ENCODE data around the gene GPR107. TPM values are rescaled to one million over a fixed set of nuclear protein-coding genes. Genes with fewer than 3 reads are reported as not detected.

GPR107 gene
- total RNA-seq, 6 donors from 2014 or later: 26.5 to 44.4 (median 35.3) TPM

DNA sequence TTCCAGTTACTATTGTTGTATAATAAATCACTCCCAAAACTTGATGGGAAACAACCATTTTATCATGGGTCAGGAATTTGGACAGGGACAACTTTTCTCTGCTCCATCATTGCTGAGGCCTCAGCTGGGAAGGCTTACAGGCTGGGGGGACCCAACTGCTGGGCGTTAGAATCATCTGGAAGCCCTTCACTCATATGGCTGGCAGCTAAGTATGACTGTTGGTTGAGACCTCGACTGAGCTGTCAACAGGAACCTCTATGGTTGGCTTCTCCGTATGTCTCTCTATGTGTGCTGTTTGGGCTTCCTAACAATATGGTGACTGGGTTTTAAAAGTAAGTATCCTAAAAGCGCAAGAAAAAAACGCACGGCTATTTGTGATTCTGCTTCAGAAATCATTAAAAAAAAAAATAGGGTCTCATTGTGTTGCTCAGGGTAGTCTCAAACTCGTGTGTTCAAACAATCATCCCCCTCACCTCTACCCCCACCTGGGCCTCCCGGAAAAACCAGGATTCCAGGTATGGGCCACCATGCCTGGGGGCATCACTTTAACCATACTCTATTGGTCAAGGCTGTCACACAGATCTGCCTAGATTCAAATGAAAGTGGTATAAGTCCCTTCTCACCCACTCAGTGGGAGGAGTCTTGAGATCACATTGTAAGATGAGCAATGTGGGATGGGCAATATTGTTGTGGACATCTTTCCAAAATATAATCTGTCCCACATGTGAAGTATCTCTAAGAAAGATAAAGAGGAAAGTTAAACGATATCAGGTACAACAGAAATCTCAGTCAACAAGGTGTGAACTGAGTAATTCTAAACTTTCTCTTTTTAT is 26.0 kb upstream of the GPR107 start:
- TF ChIP-seq, protein P1, sequence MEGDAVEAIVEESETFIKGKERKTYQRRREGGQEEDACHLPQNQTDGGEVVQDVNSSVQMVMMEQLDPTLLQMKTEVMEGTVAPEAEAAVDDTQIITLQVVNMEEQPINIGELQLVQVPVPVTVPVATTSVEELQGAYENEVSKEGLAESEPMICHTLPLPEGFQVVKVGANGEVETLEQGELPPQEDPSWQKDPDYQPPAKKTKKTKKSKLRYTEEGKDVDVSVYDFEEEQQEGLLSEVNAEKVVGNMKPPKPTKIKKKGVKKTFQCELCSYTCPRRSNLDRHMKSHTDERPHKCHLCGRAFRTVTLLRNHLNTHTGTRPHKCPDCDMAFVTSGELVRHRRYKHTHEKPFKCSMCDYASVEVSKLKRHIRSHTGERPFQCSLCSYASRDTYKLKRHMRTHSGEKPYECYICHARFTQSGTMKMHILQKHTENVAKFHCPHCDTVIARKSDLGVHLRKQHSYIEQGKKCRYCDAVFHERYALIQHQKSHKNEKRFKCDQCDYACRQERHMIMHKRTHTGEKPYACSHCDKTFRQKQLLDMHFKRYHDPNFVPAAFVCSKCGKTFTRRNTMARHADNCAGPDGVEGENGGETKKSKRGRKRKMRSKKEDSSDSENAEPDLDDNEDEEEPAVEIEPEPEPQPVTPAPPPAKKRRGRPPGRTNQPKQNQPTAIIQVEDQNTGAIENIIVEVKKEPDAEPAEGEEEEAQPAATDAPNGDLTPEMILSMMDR (IDR thresholded peaks at IDR 0.05): no peak
- TF ChIP-seq EP300 (IDR thresholded peaks at IDR 0.05) (no peak), POLR2A (IDR thresholded peaks at IDR 0.05) (no peak), POLR2AphosphoS5 (IDR thresholded peaks at IDR 0.05) (no peak)
- peaks cover 9 to 55% (median 42%) of the 10 kb centered on the region in 4 donors for H3K4me1 ChIP-seq
- 84 to 88% methylated on average over 9 of the region's 9 CpGs for WGBS, 2 donors
- no peak for DNase-seq
- H3K9me3 ChIP-seq: no peaks in the 10 kb centered on the region
- H3K36me3 ChIP-seq: no peaks in the 10 kb centered on the region
- no peak overlapping the region for H3K4me3 ChIP-seq
- no peak overlapping the region for H3K27ac ChIP-seq
- H3K27me3 ChIP-seq: no peaks in the 10 kb centered on the region
- no peak for ATAC-seq (ENCODE audit: low FRiP score in 2 of 2)

DNA sequence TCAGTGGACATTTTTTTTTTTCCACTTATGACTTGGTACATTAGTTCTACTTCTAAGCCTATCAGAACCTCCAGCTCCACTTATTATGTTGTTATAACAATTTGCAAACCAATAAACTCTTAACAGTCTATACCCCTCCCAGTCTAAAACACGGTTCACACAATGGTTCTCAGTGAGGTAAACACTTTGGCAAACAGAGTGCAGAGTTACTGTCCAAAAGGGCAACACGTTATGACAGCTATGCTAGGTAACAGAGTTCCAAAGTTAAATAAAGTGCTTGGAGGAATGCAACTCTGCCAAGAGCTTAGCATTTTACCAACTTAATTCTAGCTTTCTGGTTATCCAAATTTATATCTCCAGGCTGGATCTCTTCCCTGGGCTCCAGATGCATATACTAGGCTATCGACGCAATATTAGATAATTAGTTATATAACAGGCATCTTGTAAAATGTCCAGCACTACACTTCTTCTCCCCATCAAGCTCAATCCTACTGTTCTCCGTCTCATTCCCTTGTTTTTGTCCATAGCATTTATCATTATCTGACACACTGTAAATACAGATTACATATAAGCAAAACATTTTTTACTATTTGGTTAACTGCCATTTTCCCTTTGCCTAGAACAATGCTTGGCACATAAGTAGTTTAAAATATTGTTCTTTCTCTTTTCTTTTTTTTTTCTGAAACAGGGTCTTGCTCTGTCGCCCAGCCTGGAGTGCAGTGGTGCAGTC is 25.0 kb upstream of the GPR107 start:
- 56 to 58% methylated on average over 6 of the region's 6 CpGs for WGBS, 2 donors
- TF ChIP-seq, protein P1 (IDR thresholded peaks at IDR 0.05): no peak
- TF ChIP-seq EP300 (IDR thresholded peaks at IDR 0.05): no peak
- no peak for TF ChIP-seq POLR2A (IDR thresholded peaks at IDR 0.05)
- Histone ChIP-seq H3K4me3 (no peak overlapping the region), H3K9me3 (no peaks in the 10 kb centered on the region), H3K4me1 (peaks cover 18 to 57% (median 43%) of the 10 kb centered on the region in 4 donors), H3K36me3 (no peaks in the 10 kb centered on the region), H3K27ac (no peak overlapping the region), H3K27me3 (no peaks in the 10 kb centered on the region)
- DNase-seq (no peak), ATAC-seq (ENCODE audit: low FRiP score in 2 of 2) (no peak)

DNA sequence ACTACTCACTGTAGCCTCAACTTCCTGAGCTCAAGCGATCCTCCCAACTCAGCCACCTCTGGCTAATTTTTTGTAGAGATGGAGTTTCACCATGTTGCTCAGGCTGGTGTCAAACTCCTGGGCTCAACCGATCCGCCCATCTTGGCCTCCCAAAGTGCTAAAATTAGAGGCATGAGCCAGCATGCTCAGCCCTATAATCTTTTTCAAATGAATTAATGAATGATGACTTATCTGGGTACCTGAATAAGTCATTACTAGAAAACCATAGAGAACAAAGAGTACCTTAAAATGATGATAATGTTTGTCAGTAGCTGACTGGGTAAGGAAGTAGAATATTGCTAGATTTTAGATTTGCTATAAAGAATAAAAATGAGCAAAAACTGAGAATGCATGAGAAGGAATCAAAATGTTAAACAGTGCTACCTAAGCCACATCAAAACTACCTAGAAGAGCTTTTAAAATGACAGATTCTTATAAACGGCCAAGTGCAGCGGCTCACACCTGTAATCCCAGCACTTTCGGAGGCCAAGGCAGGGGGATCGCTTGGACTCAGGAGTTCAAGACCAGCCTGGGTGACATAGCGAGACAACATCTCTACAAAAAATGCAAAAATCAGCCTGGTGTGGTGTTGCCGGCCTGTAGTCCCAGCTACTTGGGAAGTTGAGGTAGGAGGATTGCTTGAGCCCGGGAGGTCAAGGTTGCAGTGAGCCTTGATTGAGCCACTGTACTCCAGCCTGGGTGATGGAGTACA is 24.3 kb upstream of the GPR107 start:
- Histone ChIP-seq H3K4me3 (no peak overlapping the region), H3K27me3 (no peaks in the 10 kb centered on the region), H3K27ac (no peak overlapping the region), H3K36me3 (no peaks in the 10 kb centered on the region), H3K9me3 (no peaks in the 10 kb centered on the region), H3K4me1 (peaks cover 18 to 53% (median 42%) of the 10 kb centered on the region in 4 donors)
- DNase-seq (no peak), ATAC-seq (ENCODE audit: low FRiP score in 2 of 2) (no peak)
- WGBS, 2 donors: 76 to 78% methylated on average over 10 of the region's 10 CpGs
- no peak for TF ChIP-seq EP300 (IDR thresholded peaks at IDR 0.05)
- TF ChIP-seq POLR2AphosphoS5 (IDR thresholded peaks at IDR 0.05): no peak
- TF ChIP-seq, protein P1 (IDR thresholded peaks at IDR 0.05): no peak

DNA sequence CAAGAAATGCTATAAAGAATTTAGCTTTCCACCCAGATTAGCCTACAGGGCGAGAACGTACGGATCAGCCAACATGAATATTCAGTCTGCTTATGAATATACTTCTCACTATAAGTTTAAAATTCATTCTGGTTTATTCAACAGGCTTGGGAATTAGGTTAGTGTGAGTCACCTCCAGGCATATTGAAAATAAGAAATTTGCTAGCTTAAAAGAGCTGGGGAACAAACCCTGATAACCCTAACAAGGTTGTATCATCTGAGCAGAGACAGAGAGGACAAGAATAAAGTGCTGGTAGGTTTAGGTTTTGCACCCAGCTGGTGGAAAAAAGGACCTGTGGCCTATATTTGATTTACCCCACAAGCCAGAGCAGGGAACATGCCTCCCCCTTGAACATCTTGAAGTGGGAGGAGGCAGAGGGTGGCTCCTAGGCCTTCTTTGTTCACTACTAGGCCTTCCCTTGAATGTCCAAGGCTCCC is 23.0 kb upstream of the GPR107 start:
- Histone ChIP-seq H3K4me3 (no peak overlapping the region), H3K27ac (peak overlapping the region in 1 of 4 donors; percentile 3), H3K9me3 (no peaks in the 10 kb centered on the region), H3K4me1 (peaks cover 23 to 58% (median 45%) of the 10 kb centered on the region in 4 donors), H3K36me3 (no peaks in the 10 kb centered on the region), H3K27me3 (no peaks in the 10 kb centered on the region)
- TF ChIP-seq POLR2AphosphoS5 (IDR thresholded peaks at IDR 0.05) (no peak), EP300 (IDR thresholded peaks at IDR 0.05) (no peak), POLR2A (IDR thresholded peaks at IDR 0.05) (no peak)
- TF ChIP-seq, protein P1 (IDR thresholded peaks at IDR 0.05): no peak
- ATAC-seq (ENCODE audit: low FRiP score in 2 of 2) (no peak), DNase-seq (no peak)
- 92 to 94% methylated on average over 3 of the region's 3 CpGs for WGBS, 2 donors
